AG04449 (cell line): ENCODE measurements around the gene PCDHGC5.

ENCODE experiments used
- CTCF ChIA-PET: fragments of 350-600 bp; formaldehyde crosslinking; extraction: SDS; loops from one replicate; lab custom pipeline; 2021; ENCODE audit warnings: antibody characterized with exemption; lab: Yijun Ruan, JAX
- POLR2A ChIA-PET: fragments of 400-600, 350-600 bp; formaldehyde crosslinking; extraction: SDS; loops from one replicate; lab custom pipeline; 2020; ENCODE audit warnings: antibody characterized with exemption, inconsistent platforms; lab: Yijun Ruan, JAX
- DNase-seq: peaks from one replicate; pipeline ENCODE4 v3.0.0-alpha.2; 2010; ENCODE audit warnings: low read depth, low spot score
- H3K4me3 ChIP-seq: 2 replicates; pipeline ENCODE4 v1.5.1; 2011; ENCODE audit warnings: low read depth, mild to moderate bottlenecking, control low read depth, low read length
- TF ChIP-seq, protein P1 (sequence below): IDR thresholded peaks from one replicate; pipeline ENCODE4 v1.5.1; 2011; ENCODE audit warnings: mild to moderate bottlenecking, moderate library complexity, low read length, control low read depth, inconsistent platforms; ENCODE audit not compliant: insufficient read depth; ENCODE audit errors: missing control alignments

PCDHGC5 gene

DNA sequence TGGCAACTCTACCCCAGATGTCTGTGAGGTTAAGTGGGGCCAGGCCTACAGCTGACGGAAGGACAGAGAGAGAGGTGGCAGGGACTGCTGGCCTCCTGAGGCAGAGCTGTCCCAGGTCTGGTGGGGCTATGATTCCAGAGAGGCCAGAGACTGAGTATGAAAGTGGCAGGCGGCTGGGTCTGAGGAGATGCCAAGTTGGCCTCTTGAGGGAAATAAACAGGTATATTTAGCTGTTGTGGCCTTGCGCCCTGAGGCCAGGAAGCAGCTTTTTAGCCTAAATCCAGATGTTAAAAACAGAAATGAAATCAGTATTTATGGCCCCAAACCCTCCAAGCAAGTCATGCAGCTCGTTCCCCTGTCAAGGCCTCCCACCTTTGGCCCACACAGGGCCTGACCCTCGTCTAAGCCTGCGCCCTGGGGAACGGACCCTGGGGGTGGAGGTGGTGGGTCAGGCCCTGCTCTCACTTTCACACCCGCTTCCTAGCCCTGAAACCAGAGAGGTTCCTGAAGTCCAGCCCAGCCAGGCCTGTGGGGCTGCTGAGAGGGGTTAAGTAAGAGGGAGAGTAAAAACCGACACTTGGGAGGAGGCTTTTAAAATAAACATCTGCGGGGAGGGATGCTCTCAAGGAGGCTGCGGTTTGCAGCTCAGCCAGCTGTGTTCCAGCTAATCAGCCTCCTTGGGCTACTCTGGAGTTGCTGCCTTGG, 18.7 kb downstream of the PCDHGC5 start:
- H3K4me3 ChIP-seq, result peak overlapping the region; percentile 48
- CTCF ChIA-PET, result interaction anchor here (1.1 to 37.5 kb wide), 11 partner anchors 9 to 111 kb away, joined by 3 to 856 read pairs (median 10); partner anchors contain the start of genes PCDHGA10, PCDHGA11, PCDHGA12 and PCDHGB7
- POLR2A ChIA-PET, result interaction anchor here (0.8 to 3.1 kb wide), 8 partner anchors 11 to 180 kb away, joined by 3 to 33 read pairs (median 14); partner anchors contain the start of genes PCDHGC3 and PCDHGC5
- DNase-seq, result peak; percentile 67
- TF ChIP-seq, protein P1, sequence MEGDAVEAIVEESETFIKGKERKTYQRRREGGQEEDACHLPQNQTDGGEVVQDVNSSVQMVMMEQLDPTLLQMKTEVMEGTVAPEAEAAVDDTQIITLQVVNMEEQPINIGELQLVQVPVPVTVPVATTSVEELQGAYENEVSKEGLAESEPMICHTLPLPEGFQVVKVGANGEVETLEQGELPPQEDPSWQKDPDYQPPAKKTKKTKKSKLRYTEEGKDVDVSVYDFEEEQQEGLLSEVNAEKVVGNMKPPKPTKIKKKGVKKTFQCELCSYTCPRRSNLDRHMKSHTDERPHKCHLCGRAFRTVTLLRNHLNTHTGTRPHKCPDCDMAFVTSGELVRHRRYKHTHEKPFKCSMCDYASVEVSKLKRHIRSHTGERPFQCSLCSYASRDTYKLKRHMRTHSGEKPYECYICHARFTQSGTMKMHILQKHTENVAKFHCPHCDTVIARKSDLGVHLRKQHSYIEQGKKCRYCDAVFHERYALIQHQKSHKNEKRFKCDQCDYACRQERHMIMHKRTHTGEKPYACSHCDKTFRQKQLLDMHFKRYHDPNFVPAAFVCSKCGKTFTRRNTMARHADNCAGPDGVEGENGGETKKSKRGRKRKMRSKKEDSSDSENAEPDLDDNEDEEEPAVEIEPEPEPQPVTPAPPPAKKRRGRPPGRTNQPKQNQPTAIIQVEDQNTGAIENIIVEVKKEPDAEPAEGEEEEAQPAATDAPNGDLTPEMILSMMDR, result no peak

DNA sequence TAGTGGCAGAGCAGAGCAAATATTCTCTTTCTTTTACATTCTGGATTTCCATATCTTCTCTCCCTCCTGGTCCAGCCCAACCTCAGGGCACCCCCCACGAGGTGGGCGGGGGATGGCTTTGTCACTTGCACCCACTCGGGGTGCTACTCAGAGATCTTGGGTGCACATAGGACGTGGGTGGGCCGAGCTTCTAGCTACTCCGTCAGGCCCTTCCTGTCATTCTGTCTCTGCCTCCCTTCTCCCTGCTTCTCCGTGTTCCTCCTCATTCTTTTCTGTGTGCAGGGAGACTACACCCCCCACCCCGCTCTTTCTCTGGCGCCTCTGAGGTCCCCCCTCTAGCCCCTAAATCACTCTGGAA, 19.5 kb downstream of the PCDHGC5 start:
- H3K4me3 ChIP-seq, result peak overlapping the region; percentile 48
- POLR2A ChIA-PET, result interaction anchor here (0.9 to 3.1 kb wide), 10 partner anchors 10 to 49 kb away, joined by 3 to 33 read pairs (median 11); partner anchors contain the start of genes PCDHGC3 and PCDHGC5
- no peak for DNase-seq
- TF ChIP-seq, protein P1, result no peak
- CTCF ChIA-PET, result interaction anchor here (1.1 to 37.5 kb wide), 11 partner anchors 9 to 164 kb away, joined by 3 to 856 read pairs (median 10); partner anchors contain the start of genes PCDHGA10, PCDHGA11, PCDHGA12 and PCDHGA3

DNA sequence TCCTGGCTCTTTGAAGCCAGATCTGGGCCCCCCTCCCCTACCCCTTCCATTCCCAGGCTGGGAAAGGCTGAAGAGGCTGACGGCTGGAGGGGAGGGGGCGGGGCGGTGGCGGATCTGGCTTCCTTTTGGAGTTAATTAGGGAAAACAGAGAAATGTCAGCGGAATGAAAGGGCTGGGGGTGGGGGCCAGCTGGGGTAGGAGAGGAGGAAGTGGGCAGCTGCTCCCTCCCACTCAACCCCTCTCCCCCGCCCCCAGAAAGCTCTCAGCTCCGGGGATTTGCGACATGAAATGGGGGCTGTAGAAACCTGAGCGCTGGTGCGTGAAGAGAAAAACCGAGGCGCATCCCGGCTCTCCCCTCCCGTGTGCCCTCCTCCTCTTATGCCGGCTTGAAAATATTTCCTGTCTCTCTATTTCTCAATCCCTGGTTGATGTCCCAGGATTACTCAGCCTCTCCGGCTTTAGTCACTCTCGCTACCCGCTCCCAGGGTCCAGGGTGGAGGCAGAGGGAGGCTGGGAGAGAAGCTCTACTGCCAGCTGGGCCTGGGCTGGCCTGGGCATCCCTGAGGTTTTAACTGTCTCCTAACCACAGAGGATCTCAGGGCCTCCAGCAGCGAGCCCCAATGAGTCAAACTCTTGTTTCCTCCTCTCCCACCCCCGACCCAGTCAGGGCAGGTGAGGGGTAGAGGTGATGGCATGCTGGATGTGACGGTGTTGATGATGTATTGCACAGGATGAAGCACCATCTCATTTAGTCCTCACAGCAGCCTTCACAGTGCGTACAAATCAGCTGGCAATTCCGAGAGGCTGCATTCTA, 20.1 kb downstream of the PCDHGC5 start:
- ChIA-PET CTCF (interaction anchor here (1.1 to 37.5 kb wide), 11 partner anchors 8 to 165 kb away, joined by 3 to 856 read pairs (median 11); partner anchors contain the start of genes PCDHGA10, PCDHGA11, PCDHGA3 and PCDHGB7), POLR2A (interaction anchor here (0.7 to 3.1 kb wide), 11 partner anchors 9 to 48 kb away, joined by 3 to 33 read pairs (median 6); partner anchors contain the start of genes PCDHGC3 and PCDHGC5)
- peak; percentile 91 for DNase-seq
- peak overlapping the region; percentile 48 for H3K4me3 ChIP-seq
- TF ChIP-seq, protein P1, result no peak

DNA sequence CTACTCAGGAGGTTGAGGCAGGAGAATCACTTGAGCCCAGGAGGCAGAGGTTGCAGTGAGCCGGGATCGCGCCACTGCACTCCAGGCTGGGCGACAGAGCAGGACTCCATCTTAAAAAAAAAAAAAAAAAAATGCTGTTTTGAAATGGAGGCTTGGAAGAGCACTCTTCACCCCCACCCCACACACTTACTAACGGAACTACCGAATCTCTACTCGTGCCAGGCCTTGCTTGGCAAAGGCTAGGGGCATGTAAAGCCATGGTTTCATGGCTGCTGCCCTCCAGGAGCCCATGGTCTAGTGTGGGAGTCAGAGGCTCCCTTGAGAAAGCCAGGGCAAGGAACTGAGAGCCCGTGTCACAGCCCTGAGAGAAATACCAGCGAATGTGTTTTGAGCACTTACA, 21.3 kb downstream of the PCDHGC5 start:
- CTCF ChIA-PET, result interaction anchor here (0.8 to 37.5 kb wide), 9 partner anchors 7 to 162 kb away, joined by 3 to 856 read pairs (median 23); partner anchors contain the start of genes PCDHGA10, PCDHGA11, PCDHGA12 and PCDHGB7
- H3K4me3 ChIP-seq, result no peak overlapping the region
- POLR2A ChIA-PET, result interaction anchor here (0.9 kb wide), 1 partner anchor 20 kb away, joined by 3 read pairs; no protein-coding TSS in a partner anchor
- TF ChIP-seq, protein P1, result no peak
- no peak for DNase-seq

DNA sequence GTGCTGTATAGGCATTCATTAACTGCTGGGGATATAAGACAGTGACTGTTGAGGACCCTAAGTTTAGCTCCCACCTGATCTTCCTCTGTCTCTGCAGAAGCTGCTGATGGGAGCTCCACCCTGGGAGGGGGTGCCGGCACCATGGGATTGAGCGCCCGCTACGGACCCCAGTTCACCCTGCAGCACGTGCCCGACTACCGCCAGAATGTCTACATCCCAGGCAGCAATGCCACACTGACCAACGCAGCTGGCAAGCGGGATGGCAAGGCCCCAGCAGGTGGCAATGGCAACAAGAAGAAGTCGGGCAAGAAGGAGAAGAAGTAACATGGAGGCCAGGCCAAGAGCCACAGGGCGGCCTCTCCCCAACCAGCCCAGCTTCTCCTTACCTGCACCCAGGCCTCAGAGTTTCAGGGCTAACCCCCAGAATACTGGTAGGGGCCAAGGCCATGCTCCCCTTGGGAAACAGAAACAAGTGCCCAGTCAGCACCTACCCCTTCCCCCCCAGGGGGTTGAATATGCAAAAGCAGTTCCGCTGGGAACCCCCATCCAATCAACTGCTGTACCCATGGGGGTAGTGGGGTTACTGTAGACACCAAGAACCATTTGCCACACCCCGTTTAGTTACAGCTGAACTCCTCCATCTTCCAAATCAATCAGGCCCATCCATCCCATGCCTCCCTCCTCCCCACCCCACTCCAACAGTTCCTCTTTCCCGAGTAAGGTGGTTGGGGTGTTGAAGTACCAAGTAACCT, 22.1 kb downstream of the PCDHGC5 start:
- ChIA-PET CTCF (interaction anchor here (1.0 to 37.5 kb wide), 13 partner anchors 6 to 163 kb away, joined by 3 to 856 read pairs (median 10); partner anchors contain the start of genes PCDHGA10, PCDHGA11, PCDHGA12 and PCDHGB3), POLR2A (no interaction called here)
- DNase-seq, result no peak
- no peak overlapping the region for H3K4me3 ChIP-seq
- TF ChIP-seq, protein P1, result no peak
